H1 (cell line): ENCODE measurements around the gene FSD1L. TPM values are rescaled to one million over a fixed set of nuclear protein-coding genes. Genes with fewer than 3 reads are reported as not detected.

ENCODE experiments used
- CHD7 ChIP-seq: fragments of 300-600 bp; sonication (generic); IDR thresholded peaks from 2 replicates; pipeline ENCODE4 v1.7.1; 2012; ENCODE audit warnings: low read length, moderate library complexity, mild to moderate bottlenecking, inconsistent platforms; ENCODE audit not compliant: insufficient replicate concordance
- EP300 ChIP-seq, 2 experiments: IDR thresholded peaks; 1 replicate in 1 of 2; 2 replicates in 1 of 2; pipeline ENCODE4 v1.6.1; 2011 to 2012; ENCODE audit warnings: low read depth in 2 of 2, low read length in 2 of 2, mild to moderate bottlenecking in 2 of 2, borderline replicate concordance in 1 of 2, inconsistent platforms in 1 of 2, moderate library complexity in 1 of 2
- RBBP5 ChIP-seq: IDR thresholded peaks from 2 replicates; pipeline ENCODE4 v1.7.1; 2012; ENCODE audit warnings: low read depth, mild to moderate bottlenecking, inconsistent platforms, low read length, moderate library complexity, borderline replicate concordance
- SAP30 ChIP-seq: fragments of 300-600 bp; sonication (generic); IDR thresholded peaks from 2 replicates; pipeline ENCODE4 v1.7.1; 2012; ENCODE audit warnings: low read length, moderate library complexity, mild to moderate bottlenecking, inconsistent platforms; ENCODE audit not compliant: insufficient read depth, insufficient replicate concordance
- TBP ChIP-seq: IDR thresholded peaks from 2 replicates; pipeline ENCODE4 v1.6.1; 2011; ENCODE audit warnings: low read depth, low read length, improper control_type of control experiment
- polyA plus RNA-seq, 7 experiments: library from polyadenylated mRNA; depleted of rRNA in 3 of 7; stranded (reverse) in 5 of 7; unstranded in 2 of 7; fragments of >200 nt in 5 of 7; fragments of 200-250 nt in 2 of 7; gene quantifications; 1 replicate in 5 of 7; 2 replicates in 1 of 7; 4 replicates in 1 of 7; pipeline versions ENCODE4 v1.2.1 to v1.2.3, GENCODE V29; 2011 to 2013; ENCODE audit warnings: missing spikeins in 2 of 7, mixed read lengths in 2 of 7
- total RNA-seq: library from RNA; stranded (reverse); fragmentation: NEBNext Ultra II Directional; extraction: Animal tissue kit (Norgen Biotek cat#: 25700); gene quantifications from 2 replicates; pipeline ENCODE4 v1.2.1, GENCODE V29; 2021

The FSD1L gene
- total and polyA plus RNA-seq, 2 of the 8 experiments (the other 6 are each of a cell fraction or from before 2014, with no cell fraction given), result 0.91 to 4.8 TPM

GRCh38 chr9:105479846-105480245 lies 32.0 kb downstream of the FSD1L start (continued):
- TF ChIP-seq CHD7 (no peak), EP300 (IDR thresholded peaks at IDR 0.05; ENCODE audit: borderline replicate concordance in 1 of 2, low read depth in 2 of 2, low read length in 2 of 2) (no peak), RBBP5 (no peak), SAP30 (no peak), TBP (no peak)
